HCT116 (cell line): ENCODE results near the gene TP53RK. TPM values are rescaled to one million over a fixed set of nuclear protein-coding genes. Genes with fewer than 3 reads are reported as not detected.

Experiments used
- ATAC-seq: fragments of 200-7000 bp; cut with Tn5 transposase; 2 replicates; pipeline ENCODE4 v1.9.1; 2020; ENCODE audit warnings: mild to moderate bottlenecking, moderate library complexity
- BruUV-seq: library from RNA; stranded (reverse); fragments of 400-500 nt; replicated peaks from 2 replicates; lab custom pipeline; 2021; lab: Mats Ljungman, UMichigan
- CTCF ChIA-PET: fragments of 300-600 bp; sonication (Branson Sonifier 250); formaldehyde crosslinking; loops from one replicate; lab custom pipeline; 2021; ENCODE audit warnings: antibody characterized with exemption; lab: Charles Lee
- POLR2A ChIA-PET: fragments of 300-600, 350-600 bp; sonication (Branson Sonifier 250); formaldehyde crosslinking; loops from one replicate; lab custom pipeline; 2021; ENCODE audit warnings: antibody characterized with exemption; lab: Charles Lee
- RAD21 ChIA-PET, 2 experiments: fragments of 300-600 bp; sonication (Branson Sonifier 250); formaldehyde crosslinking; loops; one replicate each; lab custom pipeline; 2023; ENCODE audit warnings: low total read pairs in 2 of 2; ENCODE audit not compliant: uncharacterized antibody in 2 of 2, unreplicated experiment in 2 of 2, low non-redundant PET in 1 of 2; lab: Charles Lee
- DNase-seq: peaks from one replicate; pipeline ENCODE4 v3.0.0-alpha.2; 2010; ENCODE audit warnings: low read depth, low spot score
- H2AFZ ChIP-seq: fragments of 200-600 bp; shearing (Covaris generic), sonication (generic); 2 replicates; pipeline ENCODE4 v1.6.1; 2017; ENCODE audit warnings: low read depth, mixed run types, mixed read lengths, antibody characterized with exemption, low read length; ENCODE audit not compliant: poor library complexity, severe bottlenecking
- H3K27ac ChIP-seq: 2 replicates; pipeline ENCODE4 v1.5.1; 2012; ENCODE audit warnings: low read depth, low read length
- H3K27me3 ChIP-seq: fragments of 200-600 bp; sonication (generic); 2 replicates; pipeline ENCODE4 v1.6.1; 2016; ENCODE audit warnings: mixed run types, low read length, mixed read lengths; ENCODE audit not compliant: insufficient read depth
- H3K36me3 ChIP-seq, 2 experiments: fragments of 200-500 bp in 1 of 2; fragments of 200-600 bp in 1 of 2; sonication (Bioruptor generic) in 1 of 2; sonication (generic) in 1 of 2; 2 replicates each; pipeline versions ENCODE4 v1.5.1 to v1.6.1; 2014 to 2016; ENCODE audit warnings: low read length in 2 of 2, inconsistent platforms in 1 of 2, mixed read lengths in 1 of 2, mixed run types in 1 of 2; ENCODE audit not compliant: insufficient read depth in 2 of 2, control insufficient read depth in 1 of 2
- H3K4me1 ChIP-seq, 2 experiments: fragments of 200-600 bp in 1 of 2; sonication (generic) in 1 of 2; 2 replicates each; pipeline versions ENCODE4 v1.5.1 to v1.6.1; 2012 to 2017; ENCODE audit warnings: low read length in 2 of 2, inconsistent platforms in 1 of 2, mild to moderate bottlenecking in 1 of 2, mixed read lengths in 1 of 2, mixed run types in 1 of 2, moderate library complexity in 1 of 2; ENCODE audit not compliant: insufficient read depth in 2 of 2, control insufficient read depth in 1 of 2
- H3K4me2 ChIP-seq: fragments of 200-600 bp; sonication (generic); 2 replicates; pipeline ENCODE4 v1.6.1; 2017; ENCODE audit warnings: mixed run types, low read length, mixed read lengths
- H3K4me3 ChIP-seq, 2 experiments: fragments of 200-600 bp in 1 of 2; sonication (generic) in 1 of 2; replicated peaks in 1 of 2; 2 replicates each; pipeline ENCODE4 v1.5.1; 2011 to 2016; ENCODE audit warnings: low read length in 2 of 2, control low read depth in 1 of 2, low read depth in 1 of 2, mild to moderate bottlenecking in 1 of 2, mixed read lengths in 1 of 2, mixed run types in 1 of 2
- H3K79me2 ChIP-seq: fragments of 200-600 bp; sonication (generic); 2 replicates; pipeline ENCODE4 v1.6.1; 2017; ENCODE audit warnings: mild to moderate bottlenecking, mixed run types, low read length, moderate library complexity, mixed read lengths; ENCODE audit not compliant: insufficient read depth
- H3K9ac ChIP-seq: fragments of 200-600 bp; sonication (generic); 2 replicates; pipeline ENCODE4 v1.6.1; 2016; ENCODE audit warnings: low read length, mixed read lengths
- H3K9me2 ChIP-seq: fragments of 200-600 bp; sonication (generic), shearing (Covaris generic); 2 replicates; pipeline ENCODE4 v1.6.1; 2017; ENCODE audit warnings: mixed run types, mild to moderate bottlenecking, moderate library complexity; ENCODE audit not compliant: insufficient read depth
- H3K9me3 ChIP-seq, 2 experiments: fragments of 200-500 bp in 1 of 2; fragments of 200-600 bp in 1 of 2; sonication (Bioruptor generic) in 1 of 2; sonication (generic) in 1 of 2; 2 replicates each; pipeline ENCODE4 v1.6.1; 2014 to 2017; ENCODE audit warnings: low read length in 2 of 2, mixed read lengths in 2 of 2, inconsistent platforms in 1 of 2, low read depth in 1 of 2, mild to moderate bottlenecking in 1 of 2, mixed run types in 1 of 2, moderate library complexity in 1 of 2; ENCODE audit not compliant: control insufficient read depth in 1 of 2, insufficient read depth in 1 of 2
- H4K20me1 ChIP-seq: fragments of 200-600 bp; sonication (generic), shearing (Covaris generic); 2 replicates; pipeline ENCODE4 v1.6.1; 2017; ENCODE audit warnings: mixed run types, mild to moderate bottlenecking, moderate library complexity; ENCODE audit not compliant: insufficient read depth
- EGR1 ChIP-seq: IDR thresholded peaks from 2 replicates; pipeline ENCODE4 v1.6.1; 2012; ENCODE audit warnings: low read depth
- ELF1 ChIP-seq: IDR thresholded peaks from 2 replicates; pipeline ENCODE4 v1.6.1; 2012; ENCODE audit warnings: low read depth, borderline replicate concordance
- POLR2A ChIP-seq: IDR thresholded peaks from 2 replicates; pipeline ENCODE4 v1.7.0; 2011; ENCODE audit warnings: borderline replicate concordance; ENCODE audit not compliant: insufficient read depth, insufficient read length; ENCODE audit errors: extremely low read depth
- RAD21 ChIP-seq: IDR thresholded peaks from 2 replicates; pipeline ENCODE4 v1.6.1; 2012; ENCODE audit warnings: low read depth, mild to moderate bottlenecking
- REST ChIP-seq: IDR thresholded peaks from 2 replicates; pipeline ENCODE4 v1.6.1; 2012; ENCODE audit warnings: low read depth
- SRF ChIP-seq: IDR thresholded peaks from 2 replicates; pipeline ENCODE4 v1.6.1; 2012; ENCODE audit warnings: low read depth
- TCF7L2 ChIP-seq: IDR thresholded peaks from 2 replicates; pipeline ENCODE4 v1.7.0; 2011; ENCODE audit warnings: borderline replicate concordance, inconsistent platforms; ENCODE audit not compliant: insufficient read depth, insufficient read length; ENCODE audit errors: extremely low read depth
- YY1 ChIP-seq: IDR thresholded peaks from 2 replicates; pipeline ENCODE4 v1.6.1; 2011; ENCODE audit warnings: low read length, low read depth, moderate library complexity, mild to moderate bottlenecking; ENCODE audit not compliant: insufficient replicate concordance; ENCODE audit errors: extremely low read depth
- intact Hi-C: fragments of 100-400 bp; cut with micrococcal nuclease; formaldehyde crosslinking; loops from 2 replicates; pipeline ENCODE4 v1.10.0; 2022
- total RNA-seq: library from RNA; stranded (reverse); gene quantifications from one replicate; pipeline ENCODE4 v1.2.1, GENCODE V29; 2021; ENCODE audit not compliant: unreplicated experiment

Gene TP53RK
- total RNA-seq, 1 experiment from 2014 or later, result 9.2 TPM

- POLR2A ChIA-PET, result no interaction called here
- Histone ChIP-seq H3K4me3 (no peak overlapping the region), H3K4me1 (peaks cover 5 to 16% of the 10 kb centered on the region in 2 experiments; a peak in 3 of 4 replicates), H3K9ac (no peak overlapping the region), H3K9me2 (no peaks in the 10 kb centered on the region), H3K9me3 (no peaks in the 10 kb centered on the region; a peak in 1 of 4 replicates), H3K79me2 (no peaks in the 10 kb centered on the region), H4K20me1 (no peaks in the 10 kb centered on the region), H2AFZ (peak overlapping the region; percentile 56), H3K27me3 (no peaks in the 10 kb centered on the region), H3K27ac (no peak overlapping the region), H3K36me3 (no peaks in the 10 kb centered on the region), H3K4me2 (peak overlapping the region; percentile 18; the same call in 1 of the 2 replicates)
- ATAC-seq, result no peak
- intact Hi-C loops, result no loop called here
- BruUV-seq, result no TSS peak
- CTCF ChIA-PET, result no interaction called here
- DNase-seq, result no peak
- RAD21 ChIA-PET, result no interaction called here
- no peak for TF ChIP-seq YY1
- no peak for TF ChIP-seq SRF
- no peak for TF ChIP-seq EGR1
- no peak for TF ChIP-seq TCF7L2
- no peak for TF ChIP-seq RAD21
- no peak for TF ChIP-seq REST
- no peak for TF ChIP-seq POLR2A
- TF ChIP-seq ELF1, result no peak
These were observed 13.4 kb upstream of the TP53RK start for GRCh38 chr20:46702447-46703203.
